Stimulated activated CD4-positive, alpha-beta T cell treated with anti-CD3 and anti-CD28 coated beads, Interleukin-15, amount 100 ng/mL, for 48 hours (primary cell): ENCODE measurements around the gene GPD1L.
A peak's percentile ranks its signal among the peaks of the same experiment; 100 is the strongest.
"Not testable (repeated sequence)": the region's sequence is repeated elsewhere in the genome, so short reads cannot be mapped to it uniquely, and the experiment has no call there.

Experiments
- DNase-seq, 2 donors: peaks; one replicate each; pipeline ENCODE4 v3.0.0-alpha.2; 2020; ENCODE audit warnings: low read depth in 2 of 2

Gene GPD1L

DNA sequence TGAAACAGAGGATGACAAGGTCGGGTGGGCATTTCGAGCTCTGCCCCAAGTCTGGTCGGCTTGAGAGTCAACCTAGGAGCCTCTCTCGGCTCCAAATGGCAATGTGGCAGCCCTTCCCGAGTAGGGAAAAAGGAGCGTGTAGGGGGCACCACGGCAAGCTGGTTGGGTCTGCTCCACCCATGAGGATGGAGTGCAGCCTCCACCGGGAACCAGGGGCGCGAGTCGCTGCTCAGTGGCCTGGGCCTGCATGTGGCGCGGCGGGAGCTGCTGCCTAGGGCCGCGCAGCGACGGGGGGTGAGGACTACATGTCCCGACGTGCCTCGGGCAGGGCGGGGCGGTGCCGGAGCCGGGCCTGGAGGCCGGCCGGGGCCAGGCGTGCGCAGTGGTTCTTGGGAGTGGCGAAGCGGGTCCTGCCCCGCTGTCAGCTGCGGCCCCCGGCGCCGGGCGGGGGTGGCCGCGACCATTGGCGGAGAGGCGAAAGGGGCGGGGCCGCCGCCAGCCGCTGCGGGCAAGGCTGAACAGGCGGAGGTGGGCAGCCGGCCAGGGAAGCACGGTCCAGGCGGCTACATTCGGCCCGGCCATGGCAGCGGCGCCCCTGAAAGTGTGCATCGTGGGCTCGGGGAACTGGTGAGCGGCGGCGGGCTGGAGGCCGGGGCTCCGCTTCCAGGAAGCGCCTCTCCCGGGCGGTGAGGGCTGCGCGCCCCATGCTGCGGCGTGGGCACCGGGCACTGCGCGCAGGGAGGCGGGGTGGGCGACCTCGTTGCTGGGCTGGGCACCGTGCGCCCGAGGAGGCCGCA, at the start of gene GPD1L:
Gene GPD1L, plus strand, starts transcription at position 489 of the 797 bp plus-strand sequence. Its CDS starts 92 bp downstream, at position 581.
- DNase-seq, result peak; percentile 88 to 92

DNA sequence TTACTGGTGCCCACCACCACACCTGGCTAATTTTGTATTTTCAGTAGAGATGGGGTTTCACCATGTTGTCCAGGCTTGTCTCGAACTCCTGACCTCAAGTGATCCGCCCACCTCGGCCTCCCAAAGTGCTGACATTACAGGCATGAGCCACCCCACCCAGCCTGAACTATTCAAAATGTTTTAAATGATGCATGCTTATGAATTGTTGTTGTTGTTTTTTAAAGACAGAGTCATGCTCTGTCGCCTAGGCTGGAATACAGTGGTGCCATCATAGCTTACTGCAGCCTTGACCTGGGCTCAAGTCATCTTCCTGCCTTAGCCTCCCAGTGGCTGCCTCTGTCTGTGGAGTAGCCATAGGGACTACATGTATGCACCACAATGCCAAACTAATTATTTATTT, 48.0 kb upstream of the GPD1L start:
- not testable (repeated sequence) for DNase-seq

DNA sequence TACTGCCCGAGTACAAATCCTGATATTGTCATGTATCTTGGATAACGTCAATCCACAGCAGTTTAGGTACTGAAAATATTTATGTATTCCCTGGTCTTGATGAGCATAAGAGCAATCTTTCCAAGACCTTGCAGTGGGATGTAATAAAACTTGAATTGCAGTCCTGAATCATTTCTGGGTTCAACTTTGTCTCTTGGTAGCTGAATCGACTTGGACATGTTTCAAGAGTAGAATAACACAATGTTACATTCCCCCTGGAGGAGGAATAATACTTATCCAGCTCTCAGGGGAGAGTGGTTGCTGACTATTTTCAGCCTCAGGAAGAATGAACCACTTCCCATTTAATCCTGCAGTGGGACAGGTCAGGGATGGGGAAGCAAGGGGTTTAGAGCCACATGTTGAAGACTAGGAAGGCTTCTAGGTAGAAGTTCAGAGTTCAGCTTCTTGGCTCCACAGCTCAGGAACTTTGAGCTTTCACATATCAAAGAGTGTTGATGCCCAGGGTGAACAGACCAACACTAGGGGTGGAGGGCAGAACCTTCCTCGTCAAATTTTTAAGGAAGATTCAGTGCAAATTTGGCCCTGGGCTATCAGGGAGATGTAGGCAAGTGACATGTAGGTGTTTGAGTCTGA, 43.4 kb upstream of the GPD1L start:
- no peak for DNase-seq

DNA sequence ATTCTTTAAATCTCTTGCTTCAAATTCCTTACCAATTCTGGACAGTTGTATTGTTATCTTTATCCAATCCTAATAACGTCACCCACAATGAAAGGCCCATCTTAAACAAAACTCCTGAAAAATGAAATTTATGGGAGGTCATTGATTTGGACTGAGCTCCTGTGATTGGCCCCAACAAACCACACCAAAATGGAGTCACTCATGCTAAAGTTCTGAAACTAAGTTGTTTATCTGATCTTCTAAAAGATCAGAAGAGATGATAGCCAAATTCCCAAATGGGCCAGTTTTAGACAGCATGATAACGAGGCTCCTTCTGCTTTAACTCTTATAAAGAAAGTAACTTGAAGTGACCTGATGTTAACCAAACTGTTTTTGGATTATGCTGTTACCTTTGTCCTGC, 39.7 kb upstream of the GPD1L start:
- no peak for DNase-seq

DNA sequence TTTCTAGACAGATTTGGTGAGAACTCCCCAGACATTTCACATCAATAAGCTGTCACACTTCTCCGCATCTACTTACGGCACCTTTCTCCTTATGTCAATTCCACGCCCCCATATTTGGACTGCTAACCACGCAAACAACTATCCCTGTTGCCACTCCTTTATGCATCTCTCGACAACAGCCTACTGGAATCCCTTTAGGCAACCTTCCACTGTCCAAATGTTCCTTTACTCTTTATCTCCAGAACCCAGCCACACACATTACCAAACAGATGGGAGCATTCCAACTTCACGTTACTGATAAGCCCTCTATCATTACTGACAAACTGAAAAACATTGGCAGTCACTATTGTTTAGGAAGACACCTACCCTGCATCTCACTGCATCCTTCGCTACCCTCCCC, 32.2 kb upstream of the GPD1L start:
- DNase-seq, result not testable (repeated sequence)

DNA sequence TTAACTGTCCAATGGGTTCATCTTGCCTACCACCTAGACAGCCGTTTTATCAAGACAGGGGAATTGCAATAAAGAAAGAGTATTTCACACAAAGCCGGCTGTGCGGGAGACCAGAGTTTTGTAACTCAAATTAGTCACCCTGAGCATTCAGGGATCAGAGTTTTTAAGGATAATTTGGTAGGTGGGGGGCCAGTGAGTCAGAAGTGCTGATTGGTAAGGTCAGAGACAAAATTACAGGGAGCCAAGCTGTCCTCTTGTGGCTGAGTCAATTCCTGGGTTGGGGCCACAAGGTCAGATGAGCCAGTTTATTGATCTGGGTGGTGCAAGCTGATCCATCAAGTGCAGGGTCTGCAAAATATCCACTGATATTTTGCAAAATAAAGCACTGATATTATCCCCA, 29.9 kb upstream of the GPD1L start:
- no peak for DNase-seq

DNA sequence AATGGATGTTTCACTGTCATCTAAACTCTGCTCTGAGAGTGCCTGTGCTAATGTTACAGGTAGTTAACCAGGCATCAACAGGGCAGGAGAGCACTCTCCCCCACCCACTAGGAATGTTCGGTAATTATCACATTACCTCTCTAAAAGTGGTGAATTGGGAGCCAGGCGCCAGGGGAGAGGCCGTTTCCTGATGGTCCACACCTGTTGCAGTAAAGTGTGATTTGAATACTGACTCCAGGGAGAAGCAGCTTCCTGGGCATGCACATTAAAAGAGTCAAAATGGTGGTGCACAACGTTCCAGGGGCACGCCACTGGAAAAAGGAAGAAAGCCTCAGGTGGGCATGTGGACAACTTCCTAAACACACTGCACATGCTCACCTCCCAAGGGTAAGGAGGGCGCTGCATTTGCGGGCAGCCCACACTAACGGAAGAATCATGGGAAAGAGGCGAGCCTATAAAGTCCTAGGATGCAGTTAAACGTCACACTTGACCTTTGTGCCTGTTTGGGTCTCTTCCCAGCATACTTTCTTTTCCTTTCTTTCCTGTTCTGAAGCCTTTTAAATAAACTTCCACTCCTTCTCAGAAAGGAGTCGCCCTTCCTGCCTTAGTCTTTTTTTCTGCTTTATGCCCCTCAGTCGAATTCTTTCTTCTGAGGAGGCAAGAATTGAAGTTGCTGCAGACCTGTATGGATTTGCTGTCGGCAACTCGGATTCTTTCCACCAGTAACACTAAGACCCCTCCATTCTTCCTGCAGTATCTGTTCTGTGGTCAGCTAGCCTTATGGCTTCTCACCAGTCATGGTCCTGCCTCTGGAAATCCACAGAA, 28.9 kb upstream of the GPD1L start:
- DNase-seq, result no peak

DNA sequence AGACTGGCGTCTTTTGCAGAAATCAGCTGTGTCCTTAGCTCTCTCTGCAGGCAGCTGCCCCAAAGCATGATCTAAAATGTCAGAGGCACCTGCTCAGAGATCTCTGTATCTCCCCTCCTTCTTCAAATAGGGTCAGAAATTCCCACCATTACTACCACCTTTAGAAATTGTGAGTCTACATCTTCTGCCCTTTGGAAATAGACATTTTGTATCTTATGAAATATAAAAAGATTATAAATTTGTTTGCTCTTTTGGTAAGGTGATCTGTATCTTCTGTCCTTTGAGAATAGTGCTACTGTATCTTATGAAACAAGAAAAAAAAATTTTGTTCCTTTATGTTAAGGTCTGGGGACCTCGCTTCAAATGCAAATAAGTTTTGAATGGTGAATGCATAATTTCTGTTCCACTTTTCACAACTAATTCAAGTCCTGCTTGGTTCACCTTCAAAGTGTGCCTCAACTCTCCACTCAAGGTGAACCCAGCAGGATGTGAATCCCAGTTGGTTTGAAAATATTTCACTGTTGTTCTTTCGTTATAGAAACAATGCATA, 28.3 kb upstream of the GPD1L start:
- DNase-seq, result no peak

DNA sequence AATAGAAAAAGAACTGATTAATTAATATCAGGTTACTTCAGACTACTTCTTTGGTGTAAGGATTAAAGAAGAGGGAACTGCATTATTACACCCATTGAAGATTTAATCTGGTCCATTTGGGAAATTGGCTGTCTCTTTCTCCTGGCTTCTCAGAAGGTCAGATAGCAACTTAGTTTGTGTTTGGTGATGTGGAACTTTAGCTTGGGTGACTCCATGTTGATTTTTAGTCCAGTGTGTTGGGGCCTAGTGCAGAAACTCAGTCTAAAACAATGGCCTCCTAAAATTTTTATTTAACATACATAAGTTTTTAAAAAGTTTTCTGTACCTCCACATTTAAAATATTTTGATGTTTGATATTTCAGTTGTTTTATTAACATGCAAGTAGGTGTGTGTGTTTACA, 27.6 kb upstream of the GPD1L start:
- DNase-seq, result no peak

DNA sequence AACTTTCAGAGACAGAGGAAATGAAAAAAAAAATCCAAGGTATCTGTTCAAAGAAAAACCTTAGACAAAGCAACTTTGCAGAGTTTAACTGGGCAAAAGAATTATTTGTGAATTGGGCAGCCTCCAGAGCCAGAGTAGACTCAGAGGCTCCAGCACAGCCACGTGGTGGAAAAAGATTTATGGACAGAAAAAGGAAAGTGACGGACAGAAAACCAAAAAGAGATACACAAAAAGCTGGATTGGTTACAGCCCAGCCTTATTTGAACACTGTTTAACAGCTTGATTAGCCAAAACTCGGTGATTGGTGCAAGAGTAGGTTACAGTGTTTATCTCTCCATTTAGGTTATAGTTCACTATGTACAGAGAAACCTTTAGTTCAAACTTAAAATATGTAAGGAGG, 23.7 kb upstream of the GPD1L start:
- DNase-seq, result no peak

DNA sequence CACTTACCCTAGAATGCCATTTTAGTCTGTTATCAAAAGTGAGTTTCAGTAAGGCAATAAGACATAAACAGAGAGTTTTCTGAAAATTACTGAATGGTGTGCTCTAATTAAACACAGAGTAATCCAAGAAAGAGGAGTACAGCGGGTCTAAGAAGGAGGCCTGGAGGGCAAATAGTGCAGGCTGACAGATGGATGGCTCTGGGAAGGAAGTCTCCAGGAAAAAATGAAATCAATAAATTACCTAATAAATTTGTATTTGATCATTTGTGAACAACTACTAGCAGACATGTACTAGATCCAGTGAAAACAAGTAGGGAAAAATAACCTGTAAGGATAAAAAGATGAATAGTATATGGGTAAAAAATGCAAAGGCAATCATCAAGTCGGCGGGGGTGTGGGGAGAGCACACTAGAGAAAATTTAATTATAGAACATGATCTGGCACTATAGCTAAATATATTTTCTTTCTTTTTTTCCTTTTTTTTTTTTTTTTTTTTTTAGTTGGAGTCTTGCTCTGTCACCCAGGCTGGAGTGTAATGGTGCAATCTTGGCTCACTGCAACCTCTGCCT, 22.6 kb upstream of the GPD1L start:
- DNase-seq, result no peak

DNA sequence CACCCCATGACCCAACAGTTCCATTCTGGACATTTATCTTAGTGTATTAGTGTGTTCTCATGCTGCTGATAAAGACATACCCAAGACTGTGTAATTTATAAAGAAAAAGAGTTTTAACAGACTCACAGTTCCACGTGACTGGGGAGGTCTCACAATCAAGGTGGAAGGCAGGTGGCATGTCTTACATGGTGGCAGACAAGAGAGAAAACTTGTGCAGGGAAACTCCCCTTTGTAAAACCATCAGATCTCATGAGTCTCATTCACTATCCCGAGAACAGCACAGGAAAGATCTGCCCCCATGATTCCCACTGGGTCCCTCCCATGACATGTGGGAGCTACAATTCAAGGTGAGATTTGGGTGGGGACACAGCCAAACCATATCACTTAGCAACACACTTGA, 21.6 kb upstream of the GPD1L start:
- no peak for DNase-seq

DNA sequence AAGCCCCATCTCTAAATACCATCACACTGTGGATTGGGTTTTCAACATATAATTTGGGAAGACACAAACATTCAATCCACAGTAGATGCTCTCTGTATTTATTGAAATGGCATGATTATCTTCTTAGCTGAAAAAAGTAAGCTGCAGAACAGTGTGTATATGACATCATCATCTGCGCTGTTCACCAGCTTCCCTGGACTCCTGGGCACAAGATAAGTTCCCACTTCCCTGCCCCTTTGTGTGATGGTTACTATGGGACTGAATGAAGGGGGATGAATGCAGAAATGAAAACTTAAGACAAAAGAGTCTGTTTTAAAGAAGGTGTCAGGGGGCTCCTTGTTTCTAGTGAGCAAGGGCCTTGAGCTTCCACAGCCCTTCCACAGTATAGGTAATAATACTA, 20.0 kb upstream of the GPD1L start:
- no peak for DNase-seq

DNA sequence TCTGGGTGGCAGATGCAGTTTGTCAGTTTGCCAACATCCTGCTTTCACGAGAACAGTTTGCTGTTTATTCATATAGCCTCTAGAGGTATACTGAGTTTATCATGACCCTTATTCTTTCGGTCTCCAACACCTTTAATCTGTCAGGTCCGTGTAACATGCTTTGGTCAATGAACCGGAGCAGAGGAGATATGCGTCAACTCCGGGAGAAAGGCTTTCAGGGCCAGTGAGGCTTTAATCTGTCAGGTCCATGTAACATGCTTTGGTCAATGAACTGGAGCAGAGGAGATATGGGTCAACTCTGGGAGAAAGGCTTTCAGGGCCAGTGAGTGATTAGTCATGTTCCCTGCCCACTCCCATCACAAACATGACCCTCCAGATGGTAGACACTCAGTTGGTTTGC, 16.9 kb upstream of the GPD1L start:
- no peak for DNase-seq

DNA sequence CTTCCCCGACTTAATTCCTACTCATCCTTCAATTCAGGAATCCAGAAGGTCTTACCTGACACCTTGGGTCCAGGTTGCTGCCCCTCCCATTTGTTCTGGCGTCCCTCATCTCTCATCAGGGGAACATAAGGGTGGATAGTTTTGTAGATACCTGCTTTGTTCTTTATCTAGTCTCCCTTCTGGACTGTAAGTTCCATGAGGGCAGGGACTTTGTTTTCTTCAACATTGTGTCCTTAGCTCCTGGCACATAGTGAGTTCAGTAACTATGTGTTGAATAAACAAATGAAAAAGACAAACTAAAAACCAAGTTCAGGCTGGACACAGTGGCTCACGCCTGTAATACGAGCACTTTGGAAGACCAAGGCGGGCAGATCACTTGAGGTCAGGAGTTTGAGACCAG, 13.2 kb upstream of the GPD1L start:
- DNase-seq, result no peak

DNA sequence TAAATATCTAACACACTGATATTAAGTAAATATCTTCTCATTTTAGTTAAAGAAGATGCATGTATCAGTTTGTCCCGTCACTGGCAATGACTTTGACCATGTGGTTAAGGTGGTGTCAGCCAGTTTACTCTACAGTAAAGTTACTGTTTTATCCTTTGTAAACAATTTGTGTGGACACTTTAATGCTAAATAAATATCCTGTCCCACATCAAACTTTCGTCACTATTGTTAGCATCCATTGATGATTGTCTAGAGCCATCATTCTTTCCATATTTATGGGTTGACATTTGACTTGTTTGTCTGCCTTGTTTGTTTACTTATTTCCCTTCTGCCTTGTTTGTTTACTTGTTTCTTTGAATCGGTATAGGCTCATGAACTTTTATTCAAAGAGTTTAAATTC, 11.0 kb upstream of the GPD1L start:
- DNase-seq, result no peak

DNA sequence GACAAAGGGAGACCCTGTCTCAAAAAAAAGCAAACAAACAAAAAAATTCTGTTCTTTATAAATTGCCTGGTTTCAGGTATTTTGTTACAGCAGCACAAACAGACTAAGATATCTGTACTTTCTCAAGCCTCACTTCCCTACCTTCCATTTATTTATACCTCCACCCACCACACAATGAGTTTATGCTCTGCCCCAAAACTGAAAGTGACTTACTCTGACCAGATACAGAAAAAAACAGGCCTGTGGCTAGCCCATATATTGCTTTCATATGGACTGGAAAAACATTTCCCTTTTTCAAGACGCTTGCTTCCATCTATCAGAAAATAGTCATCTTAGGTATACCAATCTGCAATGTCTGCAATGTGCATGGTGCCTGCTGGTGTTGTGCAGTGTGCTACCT, 8.7 kb upstream of the GPD1L start:
- no peak for DNase-seq

DNA sequence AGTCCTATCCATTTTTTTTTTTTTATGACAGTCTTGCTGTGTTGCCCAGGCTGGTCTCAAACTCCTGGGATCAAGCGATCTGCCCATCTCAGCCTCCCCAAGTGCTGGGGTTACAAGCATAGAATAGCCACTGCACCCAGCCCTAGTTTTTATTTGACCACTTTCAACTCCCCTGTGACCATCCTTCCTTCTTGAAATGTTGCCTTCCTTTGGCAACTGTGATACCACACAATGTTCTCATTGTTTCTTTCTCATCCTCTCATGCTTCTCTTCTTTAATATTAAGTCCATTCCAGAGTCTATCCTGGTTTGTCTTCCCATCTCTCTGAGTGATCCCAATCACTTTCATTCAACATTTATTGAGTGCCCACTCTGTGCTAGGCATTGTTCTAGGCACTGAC, 7.9 kb upstream of the GPD1L start:
- no peak for DNase-seq

DNA sequence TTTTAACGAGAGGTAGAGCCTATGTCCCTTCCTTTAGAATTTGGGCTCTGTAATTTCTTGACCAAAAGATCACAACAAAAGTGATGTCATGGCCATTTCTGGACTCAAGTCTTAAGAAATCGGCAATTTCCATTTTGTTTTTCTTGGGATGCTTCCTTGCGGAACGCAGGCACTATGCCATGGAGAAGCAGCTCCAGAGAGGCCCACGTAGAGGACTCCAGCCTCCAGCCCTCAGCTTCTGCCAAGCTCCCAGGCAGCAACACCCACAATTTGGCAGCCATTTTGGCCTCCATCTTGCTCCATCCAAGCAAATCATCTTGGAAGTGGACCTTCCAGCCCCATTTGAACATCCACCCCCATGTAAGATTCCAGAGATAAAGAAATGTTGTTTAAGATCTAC, 6.0 kb upstream of the GPD1L start:
- DNase-seq, result no peak

DNA sequence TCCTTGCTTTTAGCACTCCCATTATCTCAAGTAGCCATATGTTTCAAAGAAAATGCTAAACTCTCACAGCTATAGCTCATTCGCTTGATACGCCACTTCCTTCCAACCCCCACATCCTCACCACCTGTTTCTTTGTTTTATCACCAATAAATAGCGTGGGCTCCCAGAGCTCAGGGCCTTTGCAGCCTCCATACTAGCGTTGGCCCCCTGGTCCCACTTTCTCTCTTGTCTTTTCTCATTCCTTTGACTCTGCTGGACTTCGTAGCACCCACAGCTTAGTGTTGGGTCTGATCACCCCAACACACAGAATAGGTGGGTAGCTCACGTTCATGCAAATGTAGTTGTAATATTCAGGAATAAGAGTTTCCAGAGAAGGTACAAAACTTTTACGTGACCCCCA, 4.1 kb upstream of the GPD1L start:
- DNase-seq, result no peak

DNA sequence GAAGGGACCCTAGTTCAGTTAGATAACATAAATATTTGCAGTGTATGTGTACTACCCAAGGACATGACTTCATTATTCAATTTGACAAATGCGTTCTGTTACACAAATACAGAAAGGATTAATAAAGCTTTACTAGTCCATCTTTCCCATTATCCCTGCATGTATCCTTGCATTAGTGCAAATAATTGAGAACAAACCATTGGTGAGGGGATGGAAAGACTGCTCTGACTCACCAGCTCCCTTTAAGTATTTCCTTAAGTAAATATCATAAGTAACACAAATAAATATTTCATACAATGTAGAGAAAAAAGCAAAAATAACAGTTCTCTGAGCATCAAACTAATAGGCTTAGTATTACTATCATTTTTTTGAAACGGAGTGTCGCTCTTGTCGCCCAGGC, 1.9 kb upstream of the GPD1L start:
- DNase-seq, result no peak
